WTC11 (cell line): ENCODE results near the gene CYP2B6.
"Not testable (repeated sequence)": the region's sequence is repeated elsewhere in the genome, so short reads cannot be mapped to it uniquely, and the experiment has no call there.

Experiments used
- ZNF263 ChIP-seq: sonication (generic); formaldehyde crosslinking; IDR thresholded peaks from 2 replicates; pipeline ENCODE4 v1.8.1; 2022; ENCODE audit warnings: low read depth, mild to moderate bottlenecking, moderate library complexity, missing genetic modification reagents
- ZNF416 ChIP-seq: fragments of 250-450 bp; sonication (Bioruptor Pico); IDR thresholded peaks from 2 replicates; pipeline ENCODE4 v1.9.0; 2021; ENCODE audit warnings: mild to moderate bottlenecking, inconsistent platforms
- ZNF423 ChIP-seq: fragments of 250-450 bp; sonication (Bioruptor Pico); IDR thresholded peaks from 2 replicates; pipeline ENCODE4 v2.1.2; 2022; ENCODE audit warnings: mild to moderate bottlenecking, moderate library complexity
- TF ChIP-seq, protein P1 (sequence below): fragments of 200-600 bp; IDR thresholded peaks from 2 replicates; pipeline ENCODE4 v1.8.0; 2022; ENCODE audit warnings: antibody characterized with exemption
- TF ChIP-seq, protein P2 (sequence below): sonication (generic); formaldehyde crosslinking; IDR thresholded peaks from 2 replicates; pipeline ENCODE4 v1.8.0; 2022; ENCODE audit warnings: mild to moderate bottlenecking, missing genetic modification reagents

DNA sequence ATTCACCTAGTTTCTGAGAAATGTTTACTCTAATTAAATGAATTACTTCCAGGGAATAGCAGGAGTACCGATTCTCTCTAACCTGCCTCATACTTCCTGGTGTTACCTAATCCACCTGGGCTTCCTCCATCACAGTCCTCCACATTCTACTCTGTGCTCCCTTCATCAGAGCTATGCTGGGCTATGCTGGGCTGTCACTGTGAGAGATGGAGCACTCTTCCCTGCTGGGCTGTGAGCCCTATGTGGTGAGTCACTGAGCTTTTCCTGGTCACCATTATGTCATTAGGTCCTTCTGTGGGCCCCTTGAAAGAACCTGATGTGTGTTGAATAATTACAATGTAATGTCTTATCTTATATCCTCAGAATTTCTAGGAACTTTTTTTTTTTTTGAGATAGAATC, 54.0 kb downstream of the CYP2B6 start:
- TF ChIP-seq ZNF263 (CRISPR knock-in tag), result 0 out of 2 replicates have a peak, but pooled peaks have one; percentile 23
- TF ChIP-seq ZNF423, ZNF416 (CRISPR knock-in tag): not testable (repeated sequence)
- TF ChIP-seq, protein P1, sequence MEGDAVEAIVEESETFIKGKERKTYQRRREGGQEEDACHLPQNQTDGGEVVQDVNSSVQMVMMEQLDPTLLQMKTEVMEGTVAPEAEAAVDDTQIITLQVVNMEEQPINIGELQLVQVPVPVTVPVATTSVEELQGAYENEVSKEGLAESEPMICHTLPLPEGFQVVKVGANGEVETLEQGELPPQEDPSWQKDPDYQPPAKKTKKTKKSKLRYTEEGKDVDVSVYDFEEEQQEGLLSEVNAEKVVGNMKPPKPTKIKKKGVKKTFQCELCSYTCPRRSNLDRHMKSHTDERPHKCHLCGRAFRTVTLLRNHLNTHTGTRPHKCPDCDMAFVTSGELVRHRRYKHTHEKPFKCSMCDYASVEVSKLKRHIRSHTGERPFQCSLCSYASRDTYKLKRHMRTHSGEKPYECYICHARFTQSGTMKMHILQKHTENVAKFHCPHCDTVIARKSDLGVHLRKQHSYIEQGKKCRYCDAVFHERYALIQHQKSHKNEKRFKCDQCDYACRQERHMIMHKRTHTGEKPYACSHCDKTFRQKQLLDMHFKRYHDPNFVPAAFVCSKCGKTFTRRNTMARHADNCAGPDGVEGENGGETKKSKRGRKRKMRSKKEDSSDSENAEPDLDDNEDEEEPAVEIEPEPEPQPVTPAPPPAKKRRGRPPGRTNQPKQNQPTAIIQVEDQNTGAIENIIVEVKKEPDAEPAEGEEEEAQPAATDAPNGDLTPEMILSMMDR, result not testable (repeated sequence)
- TF ChIP-seq, protein P2, sequence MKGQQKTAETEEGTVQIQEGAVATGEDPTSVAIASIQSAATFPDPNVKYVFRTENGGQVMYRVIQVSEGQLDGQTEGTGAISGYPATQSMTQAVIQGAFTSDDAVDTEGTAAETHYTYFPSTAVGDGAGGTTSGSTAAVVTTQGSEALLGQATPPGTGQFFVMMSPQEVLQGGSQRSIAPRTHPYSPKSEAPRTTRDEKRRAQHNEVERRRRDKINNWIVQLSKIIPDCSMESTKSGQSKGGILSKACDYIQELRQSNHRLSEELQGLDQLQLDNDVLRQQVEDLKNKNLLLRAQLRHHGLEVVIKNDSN (CRISPR knock-in tag), result not testable (repeated sequence)
